ENCODE measurements around the gene CMTR1.
"Not testable (repeated sequence)": the region's sequence is repeated elsewhere in the genome, so short reads cannot be mapped to it uniquely, and the experiment has no call there.

CMTR1 gene

DNA sequence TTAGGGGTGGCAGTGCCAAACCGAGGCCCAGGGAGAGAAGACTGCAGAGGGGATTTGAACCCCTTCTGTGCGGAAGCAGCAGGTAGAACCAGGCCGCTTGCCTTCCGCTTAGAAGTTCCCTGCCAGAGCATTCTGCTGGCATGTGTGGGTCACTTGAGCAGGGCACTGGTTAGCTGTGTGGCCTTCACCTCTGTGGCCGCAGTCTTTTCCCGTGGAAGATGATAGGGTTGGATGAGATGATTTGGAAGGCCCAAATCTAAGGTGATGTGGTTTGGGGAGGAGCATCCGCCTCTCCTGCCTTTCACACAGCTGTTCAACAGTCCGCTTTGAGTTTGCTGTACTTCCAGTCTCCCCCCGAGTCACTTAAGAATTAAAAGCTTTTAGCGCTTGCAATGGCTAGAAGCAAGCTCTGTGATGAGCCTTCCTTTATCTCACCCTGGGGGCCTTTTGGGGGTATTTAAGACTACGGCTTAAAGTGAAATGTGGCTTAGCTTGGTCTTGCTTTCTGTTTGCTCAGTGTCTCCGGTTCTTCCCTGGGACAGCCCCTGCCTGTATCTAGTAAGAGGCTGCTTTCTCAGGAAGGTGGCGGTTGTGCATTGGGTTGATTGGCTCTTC is 743 bp downstream of the CMTR1 start:
- peak; percentile 11 for DNase-seq (ENCODE audit: low read depth)

- DNase-seq (ENCODE audit: low read depth) = no peak
Observed at GRCh38 chr6:37435373-37435772, 2.4 kb downstream of the CMTR1 start.

GRCh38 chr6:37435816-37436215 is 2.8 kb downstream of the CMTR1 start:
- no peak for DNase-seq (ENCODE audit: low read depth)

DNA sequence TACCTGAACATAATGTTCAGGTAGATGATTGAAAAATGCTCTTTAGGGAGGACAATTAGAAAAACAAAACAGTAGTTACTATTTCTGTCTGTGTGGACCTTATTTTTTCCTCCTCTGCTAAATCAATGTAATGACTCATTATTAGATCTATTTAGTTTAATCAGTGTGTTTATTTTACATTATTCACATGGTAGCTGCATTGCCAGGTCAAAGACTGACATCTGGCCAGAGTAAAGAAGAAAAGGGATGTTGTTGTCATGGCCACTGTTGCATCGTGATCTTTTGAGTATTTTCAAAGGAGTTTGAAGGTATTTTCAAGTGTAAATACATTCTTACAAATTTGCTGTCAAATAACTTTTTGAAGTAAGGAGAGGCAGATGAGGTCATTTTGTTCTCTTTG is 5.9 kb downstream of the CMTR1 start:
- no peak for DNase-seq (ENCODE audit: low read depth)

DNA sequence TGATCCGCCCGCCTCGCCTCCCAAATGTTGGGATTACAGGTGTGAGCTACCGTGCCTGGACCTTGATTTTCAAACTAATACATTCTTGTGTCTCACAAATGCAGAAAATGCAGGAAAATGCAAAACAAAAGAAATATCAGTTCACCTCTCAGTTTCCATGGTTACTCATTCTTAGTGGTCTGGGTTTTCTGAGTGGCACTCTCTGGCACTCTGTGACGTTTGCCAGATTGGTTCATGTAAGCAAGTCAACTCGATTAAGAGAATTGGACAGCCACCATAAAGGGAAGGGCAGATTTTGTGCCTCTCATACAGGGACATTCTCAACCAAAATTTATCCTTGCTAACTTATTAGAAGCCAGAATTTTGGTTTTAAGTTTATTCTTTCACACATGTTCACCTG is 8.6 kb downstream of the CMTR1 start:
- no peak for DNase-seq (ENCODE audit: low read depth)

DNA sequence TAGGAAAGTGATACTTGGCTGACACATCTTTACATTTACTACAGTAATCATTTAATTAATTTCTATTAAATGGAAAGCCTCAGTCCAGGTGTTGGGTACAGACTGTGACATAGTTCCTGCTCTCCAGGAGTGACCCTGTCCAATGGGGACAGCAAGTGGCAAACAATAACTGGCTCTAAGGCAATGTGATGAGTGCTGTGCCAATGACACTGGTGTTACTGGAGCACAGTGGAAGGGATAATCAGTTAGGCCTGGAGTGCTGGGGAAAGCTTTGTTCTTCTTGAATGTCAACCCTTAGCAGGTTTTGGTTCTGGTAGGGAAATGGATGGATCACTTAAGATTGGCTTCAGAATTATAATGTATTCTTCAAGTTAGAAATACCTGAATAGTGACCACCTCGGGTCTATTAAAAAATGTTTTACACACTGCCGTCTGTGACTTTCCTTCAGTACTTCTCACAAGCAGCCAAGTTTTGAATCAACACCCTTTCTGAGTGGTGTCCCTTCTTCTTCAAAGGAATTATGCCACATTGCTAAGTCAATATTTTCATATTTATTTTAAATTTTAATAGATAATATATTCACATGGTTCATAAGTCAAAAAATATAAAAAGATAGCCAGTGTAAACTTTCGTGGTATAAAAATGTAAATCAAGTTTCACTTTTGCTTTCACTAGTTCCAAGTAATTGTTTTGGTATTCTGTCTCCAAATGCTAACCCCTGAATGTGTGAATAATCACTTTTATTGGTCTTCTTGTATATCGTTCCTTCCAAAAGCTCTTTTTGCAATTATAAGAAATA is 9.6 kb downstream of the CMTR1 start:
- no peak for DNase-seq (ENCODE audit: low read depth)

DNA sequence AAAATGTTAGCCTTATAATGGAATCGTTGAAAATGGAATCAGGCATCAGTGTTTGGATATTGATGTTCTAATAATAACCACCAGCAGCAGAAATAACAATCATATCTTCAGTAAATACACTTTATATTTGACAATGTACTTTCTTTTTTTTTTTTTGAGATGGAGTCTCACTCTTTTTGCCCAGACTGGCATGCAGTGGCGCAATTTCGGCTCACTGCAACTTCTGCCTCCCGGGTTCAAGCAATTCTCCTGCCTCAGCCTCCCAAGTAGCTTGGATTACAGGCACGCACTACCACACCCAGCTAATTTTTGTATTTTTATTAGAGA is 10.2 kb downstream of the CMTR1 start:
- not testable (repeated sequence) for DNase-seq (ENCODE audit: low read depth)

- DNase-seq (ENCODE audit: low read depth) = no peak
Observed at GRCh38 chr6:37449984-37450383, 17.0 kb downstream of the CMTR1 start.

DNA sequence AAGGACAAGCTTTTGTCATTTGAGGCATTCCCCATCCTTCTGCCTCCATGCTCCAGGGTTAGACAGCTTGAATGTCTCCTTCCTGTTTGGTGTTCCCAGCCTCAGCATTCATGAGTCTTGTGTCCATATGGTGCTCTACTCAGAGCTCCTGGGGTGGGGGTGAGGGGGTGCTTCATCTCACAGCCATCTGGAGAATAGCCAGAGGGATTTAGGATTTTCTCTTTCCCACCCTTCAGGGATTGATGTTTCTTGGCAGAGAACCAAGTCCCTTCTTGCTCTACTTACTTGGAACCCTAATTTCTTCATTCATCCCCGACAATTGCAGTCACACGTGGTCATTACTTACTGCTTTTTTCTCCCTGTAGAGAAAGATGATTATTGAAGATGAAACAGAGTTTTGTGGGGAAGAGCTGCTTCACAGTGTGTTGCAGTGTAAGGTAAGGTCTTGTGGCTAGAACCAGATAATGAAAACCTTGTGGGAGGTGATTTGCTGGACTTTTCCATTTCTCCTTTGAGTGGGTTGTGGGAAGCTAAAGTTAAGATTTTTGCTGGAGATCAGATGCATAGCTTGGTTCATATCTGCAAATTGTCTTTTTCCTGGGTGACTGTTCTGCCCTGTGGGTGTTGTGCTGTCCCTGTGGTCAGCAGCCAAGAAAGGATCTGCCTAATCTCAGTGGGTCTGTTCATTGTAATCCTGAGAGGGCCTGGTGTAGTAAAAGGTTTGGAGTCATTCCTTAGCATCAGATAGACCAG is 18.6 kb downstream of the CMTR1 start:
- no peak for DNase-seq (ENCODE audit: low read depth)

GRCh38 chr6:37452522-37452921 is 19.5 kb downstream of the CMTR1 start:
- DNase-seq (ENCODE audit: low read depth) = no peak

- no peak for DNase-seq (ENCODE audit: low read depth)
Observed at GRCh38 chr6:37454420-37455140, 21.6 kb downstream of the CMTR1 start.

DNA sequence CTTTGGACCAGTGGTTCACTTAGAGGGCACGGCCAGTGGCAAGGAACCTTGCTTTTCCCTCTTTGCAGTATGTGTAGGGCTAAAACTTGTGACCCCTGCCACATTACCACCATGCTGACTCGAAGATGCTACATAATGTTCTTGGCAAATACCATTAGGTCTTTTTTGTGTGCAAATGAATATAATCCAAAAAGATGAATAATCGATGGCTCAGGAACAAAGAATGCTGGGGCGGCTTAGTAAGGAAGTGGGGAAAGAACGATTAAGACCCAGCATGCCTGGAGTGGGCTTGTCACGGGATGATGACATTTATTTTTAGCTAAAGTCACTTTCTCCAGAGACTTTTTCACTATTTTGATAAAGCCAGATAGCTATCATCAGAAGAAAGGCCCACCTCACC is 23.1 kb downstream of the CMTR1 start:
- DNase-seq (ENCODE audit: low read depth) = no peak

- no peak for DNase-seq (ENCODE audit: low read depth)
Observed at GRCh38 chr6:37456816-37457560, 24.0 kb downstream of the CMTR1 start.

DNA sequence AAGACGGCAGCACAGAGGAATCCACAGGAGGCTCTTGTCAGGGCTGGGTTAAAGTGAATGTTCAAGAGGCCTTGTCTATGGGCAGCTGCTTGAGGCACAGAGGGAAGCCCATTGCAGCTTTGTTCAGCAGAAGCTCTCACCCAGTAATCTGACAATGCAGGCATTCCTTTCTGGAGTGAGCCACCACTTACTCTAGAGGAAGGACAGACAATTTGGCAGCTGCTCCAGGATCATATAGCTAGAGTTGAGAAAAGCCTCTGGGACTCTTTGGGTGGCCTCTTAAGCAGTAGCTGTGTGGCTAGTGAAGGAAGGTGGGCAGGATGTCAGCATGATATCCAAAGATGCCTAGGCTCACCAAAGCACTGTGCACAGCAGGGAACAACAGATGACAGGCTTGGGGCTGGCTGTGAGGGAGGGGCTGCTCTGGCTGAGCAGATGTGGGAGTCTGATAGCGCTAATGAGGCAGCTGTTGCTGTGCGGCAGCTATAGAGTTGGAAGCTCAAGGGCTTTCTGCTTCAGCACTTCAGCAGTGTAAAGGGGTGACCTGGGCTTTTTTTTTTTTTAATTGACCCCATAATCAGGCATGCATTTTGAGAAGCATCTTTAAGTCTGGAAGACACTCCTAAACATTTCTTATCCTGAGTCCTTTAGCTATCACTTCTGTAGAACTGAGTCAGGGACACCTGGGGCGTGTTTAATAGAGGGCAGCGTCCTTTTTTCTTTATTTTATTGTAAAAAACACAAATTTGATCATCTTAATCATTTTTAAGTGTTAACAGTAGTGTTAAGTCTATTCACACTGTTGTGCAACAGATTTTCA is 27.2 kb downstream of the CMTR1 start:
- no peak for DNase-seq (ENCODE audit: low read depth)

DNA sequence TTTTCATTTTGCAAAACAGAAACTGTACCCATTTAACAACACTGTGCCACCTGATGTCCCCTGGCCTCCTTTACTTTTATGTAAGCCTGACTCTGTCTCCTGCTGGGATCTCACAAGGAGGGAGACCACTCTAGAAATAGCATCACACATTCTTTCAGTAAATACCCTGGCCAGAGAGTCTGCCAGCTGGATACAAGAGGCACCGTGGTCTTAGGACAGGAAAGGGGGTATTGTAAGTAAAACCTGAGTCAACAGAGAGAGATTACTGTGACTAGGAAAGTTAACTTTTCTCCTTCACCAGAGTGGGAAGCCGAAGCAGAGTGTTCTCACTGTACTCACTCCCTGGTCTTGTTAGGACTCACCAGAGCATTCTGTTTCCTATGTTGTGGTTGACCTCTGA is 27.8 kb downstream of the CMTR1 start:
- no peak for DNase-seq (ENCODE audit: low read depth)

DNA sequence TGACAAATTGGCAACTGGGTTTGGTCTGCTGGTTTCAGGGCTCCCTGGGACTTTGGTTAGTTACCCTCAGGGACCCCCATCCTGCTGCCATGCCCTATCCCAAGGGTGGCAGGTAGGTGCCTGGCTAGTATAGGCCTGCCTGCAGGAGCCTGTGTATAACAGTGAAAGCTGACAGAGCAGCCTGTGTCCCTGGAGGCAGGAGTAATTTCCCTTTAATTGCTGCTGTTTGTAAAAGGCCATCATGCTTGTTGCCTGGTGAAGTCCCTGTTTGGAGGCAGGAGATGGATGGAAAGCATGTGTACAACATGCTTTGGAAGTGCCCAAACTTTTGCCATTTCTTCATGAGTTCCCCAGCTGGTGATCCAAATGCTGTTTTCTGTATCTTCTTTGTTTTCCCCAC is 30.1 kb downstream of the CMTR1 start:
- DNase-seq (ENCODE audit: low read depth) = no peak

GRCh38 chr6:37467718-37468117 is 34.7 kb downstream of the CMTR1 start:
- no peak for DNase-seq (ENCODE audit: low read depth)

- no peak for DNase-seq (ENCODE audit: low read depth)
Observed at GRCh38 chr6:37473364-37474095, 40.5 kb downstream of the CMTR1 start.

- DNase-seq (ENCODE audit: low read depth) = no peak
Observed at GRCh38 chr6:37474316-37474715, 41.3 kb downstream of the CMTR1 start.

- DNase-seq (ENCODE audit: low read depth) = no peak
Observed at GRCh38 chr6:37477191-37477590, 44.2 kb downstream of the CMTR1 start.
